GM12873 (cell line): ENCODE results near the gene CBLIF.

ENCODE experiments used
- TF ChIP-seq, protein P1 (sequence below): IDR thresholded peaks from 2 replicates; pipeline ENCODE4 v1.5.1; 2012; ENCODE audit warnings: low read depth, mild to moderate bottlenecking, moderate library complexity, low read length, control low read depth; ENCODE audit not compliant: insufficient read depth; ENCODE audit errors: missing control alignments

Gene CBLIF

DNA sequence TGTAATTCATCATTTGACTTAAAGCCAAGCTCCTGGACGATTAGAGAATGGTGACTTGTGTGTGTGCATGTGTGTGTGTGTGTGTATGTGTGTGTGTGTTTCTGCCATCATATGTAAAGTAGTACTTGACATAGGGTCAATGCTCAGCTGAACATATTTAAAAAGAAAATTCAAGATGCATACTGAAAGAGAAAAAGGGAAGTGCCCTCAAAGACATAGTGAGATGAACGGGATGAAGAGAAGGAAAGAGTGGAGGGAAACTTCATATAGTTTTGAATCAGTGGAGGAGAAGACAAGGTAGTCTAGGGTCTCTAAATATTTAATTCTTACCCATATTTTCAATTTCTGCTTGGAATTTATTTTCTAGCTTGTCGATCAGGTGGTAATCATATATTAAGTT, 17.0 kb upstream of the CBLIF start:
- TF ChIP-seq, protein P1, sequence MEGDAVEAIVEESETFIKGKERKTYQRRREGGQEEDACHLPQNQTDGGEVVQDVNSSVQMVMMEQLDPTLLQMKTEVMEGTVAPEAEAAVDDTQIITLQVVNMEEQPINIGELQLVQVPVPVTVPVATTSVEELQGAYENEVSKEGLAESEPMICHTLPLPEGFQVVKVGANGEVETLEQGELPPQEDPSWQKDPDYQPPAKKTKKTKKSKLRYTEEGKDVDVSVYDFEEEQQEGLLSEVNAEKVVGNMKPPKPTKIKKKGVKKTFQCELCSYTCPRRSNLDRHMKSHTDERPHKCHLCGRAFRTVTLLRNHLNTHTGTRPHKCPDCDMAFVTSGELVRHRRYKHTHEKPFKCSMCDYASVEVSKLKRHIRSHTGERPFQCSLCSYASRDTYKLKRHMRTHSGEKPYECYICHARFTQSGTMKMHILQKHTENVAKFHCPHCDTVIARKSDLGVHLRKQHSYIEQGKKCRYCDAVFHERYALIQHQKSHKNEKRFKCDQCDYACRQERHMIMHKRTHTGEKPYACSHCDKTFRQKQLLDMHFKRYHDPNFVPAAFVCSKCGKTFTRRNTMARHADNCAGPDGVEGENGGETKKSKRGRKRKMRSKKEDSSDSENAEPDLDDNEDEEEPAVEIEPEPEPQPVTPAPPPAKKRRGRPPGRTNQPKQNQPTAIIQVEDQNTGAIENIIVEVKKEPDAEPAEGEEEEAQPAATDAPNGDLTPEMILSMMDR: no peak

DNA sequence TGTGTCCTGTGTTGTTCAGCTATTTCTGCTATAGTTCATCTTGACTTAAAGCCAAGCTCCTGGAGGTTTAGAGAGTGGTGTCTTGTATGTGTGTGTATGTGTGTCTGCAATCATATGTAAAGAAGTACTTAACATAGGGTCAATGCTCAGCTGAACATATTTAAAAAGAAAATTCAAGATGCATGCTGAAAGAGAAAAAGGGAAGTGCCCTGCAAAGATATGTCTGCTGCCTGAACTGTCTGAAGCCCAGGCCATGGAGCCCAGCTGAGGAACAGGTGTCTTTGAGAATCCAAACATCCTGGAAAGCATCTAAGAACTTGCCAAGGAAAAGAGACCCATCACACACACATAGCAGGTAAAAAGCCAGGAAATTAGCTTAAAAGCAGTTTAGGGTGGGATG, 14.4 kb upstream of the CBLIF start:
- TF ChIP-seq, protein P1: no peak

DNA sequence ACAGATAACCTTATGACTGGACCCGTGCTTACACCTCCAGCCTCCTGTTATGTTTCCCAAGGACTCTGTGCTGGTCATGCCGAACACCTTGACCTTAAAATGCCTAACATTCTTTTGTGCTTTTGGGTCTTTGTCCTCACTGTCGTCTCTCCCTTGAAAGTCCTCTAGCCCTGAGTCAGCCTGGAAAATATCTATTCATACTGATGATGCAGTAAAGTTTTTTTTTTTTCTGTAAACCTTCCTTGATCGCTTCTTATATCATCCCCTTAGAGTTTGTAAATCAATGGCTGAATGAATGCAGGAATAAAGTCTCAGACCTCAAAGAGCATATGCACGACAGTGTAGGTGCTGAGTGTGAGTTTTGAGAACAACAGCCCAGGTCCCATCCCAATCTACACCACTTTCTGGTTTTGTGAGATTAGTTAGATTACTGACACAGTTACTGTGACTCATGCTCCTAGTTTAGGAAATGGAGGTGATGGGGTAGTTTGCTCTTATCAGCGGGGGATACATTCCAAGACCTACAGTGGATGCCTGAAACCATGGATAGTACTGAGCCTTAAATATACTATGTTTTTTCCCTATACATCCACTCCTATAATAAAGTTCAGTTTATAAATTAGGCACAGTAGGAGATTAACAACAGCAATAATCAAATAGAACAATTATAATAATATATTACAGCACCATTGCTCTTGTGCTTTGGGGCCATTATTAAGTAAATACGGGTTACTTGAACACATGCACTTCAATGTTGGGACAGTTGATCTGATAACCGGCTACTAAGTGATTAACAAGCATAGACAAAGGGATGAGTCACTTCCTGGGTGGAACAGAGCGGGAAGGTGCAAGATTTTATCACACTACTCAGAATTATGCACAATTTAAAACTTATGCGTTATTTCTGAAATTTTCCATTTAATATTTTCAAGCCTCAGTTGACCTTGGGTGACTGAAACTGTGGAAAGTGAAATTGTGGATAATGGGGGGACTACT, 12.4 kb upstream of the CBLIF start:
- TF ChIP-seq, protein P1: no peak

DNA sequence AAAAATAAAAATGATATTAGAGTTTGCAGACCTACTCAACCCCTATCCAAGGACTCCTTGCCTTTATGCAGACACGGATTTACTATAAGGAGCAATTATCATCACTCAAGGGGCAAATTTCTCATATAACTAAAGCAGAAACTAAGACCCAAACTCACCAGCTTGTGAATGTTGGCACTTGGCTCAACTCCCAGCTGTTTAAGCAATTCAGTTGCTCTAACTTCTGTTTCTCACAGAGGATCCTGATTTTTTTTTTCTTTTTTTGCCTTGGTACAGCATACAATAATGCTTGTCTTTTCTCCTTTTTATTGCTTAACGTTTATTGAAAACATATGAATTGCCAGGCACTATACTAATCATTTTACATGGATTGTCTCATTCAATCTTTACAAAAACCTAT, 9.6 kb upstream of the CBLIF start:
- TF ChIP-seq, protein P1: no peak

DNA sequence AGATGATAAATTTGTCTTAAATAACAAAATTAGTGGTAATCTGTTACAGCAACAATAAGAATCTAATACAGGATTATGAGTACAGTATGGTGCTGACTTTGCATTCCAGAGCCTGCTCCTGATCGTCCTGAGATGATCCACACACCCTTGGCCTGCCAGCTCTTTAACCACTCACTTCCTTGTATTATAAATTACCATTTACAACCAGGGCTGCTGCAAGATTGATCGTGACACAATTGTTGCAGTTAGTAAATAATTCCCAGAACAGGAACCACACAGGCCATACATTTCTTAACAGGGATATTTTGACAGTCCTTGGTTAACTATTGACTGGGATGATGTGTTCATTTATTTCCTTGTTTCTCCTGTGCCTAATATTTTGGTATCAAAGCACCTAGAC, 3.8 kb upstream of the CBLIF start:
- TF ChIP-seq, protein P1: no peak

DNA sequence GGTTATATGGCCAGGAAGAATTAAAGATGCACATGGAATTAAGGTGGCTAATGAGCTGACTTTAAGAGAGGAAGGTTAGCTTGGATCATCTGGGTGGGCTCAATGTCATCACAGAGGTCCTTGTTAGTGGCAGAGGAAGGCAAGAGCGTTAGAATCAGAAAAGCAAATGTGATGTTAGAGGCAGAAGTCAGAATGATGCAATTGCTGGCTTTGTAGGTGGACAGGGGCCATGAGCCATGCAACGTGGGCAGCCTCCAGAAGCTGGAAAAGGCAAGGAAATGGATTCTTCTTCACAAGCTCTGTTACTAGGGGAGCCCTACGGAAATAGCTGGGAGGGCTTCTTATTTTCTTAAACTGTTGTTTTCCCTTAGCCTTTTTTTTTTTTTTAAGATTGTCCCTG, 2.3 kb upstream of the CBLIF start:
- TF ChIP-seq, protein P1: no peak

DNA sequence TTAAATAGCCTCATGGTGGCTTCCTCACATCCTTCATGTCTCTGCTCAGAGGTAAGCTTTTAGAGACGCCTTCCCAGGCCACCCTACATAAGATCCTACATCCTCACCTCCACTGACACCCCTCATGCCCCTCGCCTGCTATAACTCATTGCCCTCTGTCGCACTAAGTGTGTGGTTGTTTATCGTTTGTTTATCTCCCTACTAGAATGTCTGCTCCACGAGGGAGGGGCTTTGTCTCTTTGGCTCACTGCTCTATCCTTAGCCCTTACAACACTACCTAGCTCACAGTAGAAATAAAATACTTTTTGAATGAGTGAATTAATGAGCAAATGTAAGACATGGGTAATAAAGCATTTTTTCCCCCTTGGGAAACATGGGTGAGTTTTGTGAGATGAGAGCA, 1.3 kb upstream of the CBLIF start:
- TF ChIP-seq, protein P1: no peak
